ENCODE measurements around the gene PLEKHG7. TPM values are rescaled to one million over a fixed set of nuclear protein-coding genes. Genes with fewer than 3 reads are reported as not detected.

PLEKHG7 gene
- total and polyA plus RNA-seq, 2 of the 8 experiments (the other 6 are each of a cell fraction or from before 2014, with no cell fraction given) = not detected

DNA sequence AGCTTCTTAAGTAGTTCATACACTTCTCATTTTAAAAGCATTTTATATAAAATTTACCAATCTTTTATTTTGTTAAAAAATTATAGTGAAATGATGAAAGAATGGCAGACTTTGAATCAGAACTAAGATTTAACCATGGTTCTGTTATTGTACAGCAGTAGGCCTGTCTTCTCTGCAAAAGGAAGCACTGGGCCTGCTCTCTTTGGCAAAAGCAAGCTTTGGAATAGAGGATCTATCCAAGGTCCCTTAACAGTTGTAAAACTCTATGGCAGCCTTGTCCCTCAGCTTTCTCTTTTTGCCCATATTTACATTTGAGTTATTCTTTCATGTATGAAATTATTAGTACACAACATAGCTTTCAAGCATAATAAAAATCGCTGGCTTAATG is 82.8 kb downstream of the PLEKHG7 start:
- Histone ChIP-seq H2AFZ (ENCODE audit: low read length) (no peak overlapping the region), H3K18ac (ENCODE audit: extremely low read depth, low read length) (no peak overlapping the region), H3K27me3 (replicated peaks in 1 of 4; ENCODE audit: control insufficient read depth in 3 of 4, extremely low read depth in 1 of 4, insufficient read depth in 3 of 4, low read length in 3 of 4) (no peaks in the 10 kb centered on the region), H2BK15ac (ENCODE audit: low read length) (no peak overlapping the region), H3K79me1 (ENCODE audit: low read depth, low read length) (no peaks in the 10 kb centered on the region), H3K79me2 (ENCODE audit: control insufficient read depth in 1 of 2, insufficient read depth in 2 of 2, low read length in 2 of 2) (no peaks in the 10 kb centered on the region), H2AK5ac (ENCODE audit: low read depth, low read length) (no peak overlapping the region), H3K9me3 (ENCODE audit: insufficient read depth in 2 of 2, low read depth in 1 of 2, low read length in 1 of 2) (no peaks in the 10 kb centered on the region), H3K36me3 (ENCODE audit: control insufficient read depth in 2 of 4, insufficient read depth in 4 of 4, low read length in 3 of 4) (no peaks in the 10 kb centered on the region; a peak in 1 of 8 replicates), H3K4me2 (ENCODE audit: insufficient read depth in 1 of 2, low read depth in 2 of 2, low read length in 2 of 2) (no peak overlapping the region), H4K91ac (replicated peaks; ENCODE audit: insufficient read length, low read length) (no peak overlapping the region), H2BK5ac (ENCODE audit: low read depth, low read length) (no peak overlapping the region), H2BK20ac (ENCODE audit: low read length) (no peak overlapping the region), H3K23ac (ENCODE audit: insufficient read length) (no peak overlapping the region), H3K27ac (ENCODE audit: low read depth, low read length) (no peak overlapping the region), H2BK12ac (ENCODE audit: low read depth, low read length) (no peak overlapping the region), H3K23me2 (ENCODE audit: low read depth, low read length) (no peaks in the 10 kb centered on the region), H2BK120ac (replicated peaks; ENCODE audit: low read depth, low read length) (no peak overlapping the region), H3K4me3 (ENCODE audit: extremely low read depth in 1 of 4, insufficient read depth in 2 of 4, low read depth in 3 of 4, low read length in 4 of 4) (no peak overlapping the region), H3K4ac (replicated peaks; ENCODE audit: insufficient read length, low read depth, low read length) (no peak overlapping the region), H3K14ac (ENCODE audit: insufficient read length) (no peak overlapping the region), H4K20me1 (replicated peaks in 1 of 2; ENCODE audit: control insufficient read depth in 1 of 2, insufficient read depth in 2 of 2, low read length in 2 of 2) (no peaks in the 10 kb centered on the region), H3K56ac (replicated peaks; ENCODE audit: insufficient read length, low read depth, low read length) (no peak overlapping the region), H4K5ac (ENCODE audit: insufficient read length, low read depth, low read length) (no peak overlapping the region), H4K8ac (ENCODE audit: extremely low read depth, insufficient read depth, low read length) (no peak overlapping the region), H3K4me1 (replicated peaks in 1 of 4; ENCODE audit: control insufficient read depth in 3 of 4, insufficient read depth in 4 of 4, low read length in 3 of 4) (no peaks in the 10 kb centered on the region), H3K9ac (replicated peaks in 1 of 4; ENCODE audit: extremely low read depth in 1 of 4, low read depth in 3 of 4, low read length in 3 of 4) (no peak overlapping the region)
- ChIA-PET POLR2A (ENCODE audit: partially characterized antibody) (no interaction called here), CTCF (ENCODE audit: partially characterized antibody) (interaction anchor here (0.6 to 2.0 kb wide), 16 partner anchors 10 to 612 kb away, joined by 3 to 13 read pairs (median 4); partner anchors contain the start of gene EEA1)
- no peak for DNase-seq (ENCODE audit: low read depth in 1 of 2, low spot score in 2 of 2)
- WGBS, 2 experiments (ENCODE audit: extremely low coverage in 1 of 2, insufficient coverage in 1 of 2, insufficient read length in 1 of 2, insufficient replicate concordance in 2 of 2, low coverage in 1 of 2, low lambda C conversion rate in 2 of 2, missing lambda C conversion rate in 1 of 2) = 86% methylated on average over 1 of the region's 1 CpG; no CpG with 5 or more reads in 1 of the 2 experiments
- FAIRE-seq = no peak
- TF ChIP-seq SRF (IDR thresholded peaks at IDR 0.05; ENCODE audit: low read depth, low read length) (no peak), ZNF274 (IDR thresholded peaks at IDR 0.05; ENCODE audit: borderline replicate concordance, extremely low read depth, low read length) (no peak), SIN3A (conservative IDR thresholded peaks at IDR 0.05 in 1 of 2, IDR thresholded peaks at IDR 0.05 in 1 of 2; ENCODE audit: low read depth in 1 of 2, low read length in 2 of 2) (no peak), TAF1 (IDR thresholded peaks at IDR 0.05; ENCODE audit: low read depth, low read length) (no peak), BACH1 (IDR thresholded peaks at IDR 0.05; ENCODE audit: low read length) (no peak), SP4 (IDR thresholded peaks at IDR 0.05; ENCODE audit: low read length) (no peak), KDM1A (IDR thresholded peaks at IDR 0.05; ENCODE audit: borderline replicate concordance, low read length) (no peak), SP2 (IDR thresholded peaks at IDR 0.05; ENCODE audit: low read length) (no peak), TAF7 (optimal IDR thresholded peaks at IDR 0.05; ENCODE audit: borderline replicate concordance, low read depth, low read length) (no peak), RBBP5 (IDR thresholded peaks at IDR 0.05; ENCODE audit: borderline replicate concordance, low read depth, low read length) (no peak), RNF2 (IDR thresholded peaks at IDR 0.05; ENCODE audit: borderline replicate concordance, low read depth, low read length, missing control alignments, poor library complexity, severe bottlenecking) (no peak), EZH2 (IDR thresholded peaks at IDR 0.05; ENCODE audit: low read depth, low read length, severe bottlenecking) (no peak)

All from H1 (cell line).